ENCODE data around the gene SLC35B4.

DNA sequence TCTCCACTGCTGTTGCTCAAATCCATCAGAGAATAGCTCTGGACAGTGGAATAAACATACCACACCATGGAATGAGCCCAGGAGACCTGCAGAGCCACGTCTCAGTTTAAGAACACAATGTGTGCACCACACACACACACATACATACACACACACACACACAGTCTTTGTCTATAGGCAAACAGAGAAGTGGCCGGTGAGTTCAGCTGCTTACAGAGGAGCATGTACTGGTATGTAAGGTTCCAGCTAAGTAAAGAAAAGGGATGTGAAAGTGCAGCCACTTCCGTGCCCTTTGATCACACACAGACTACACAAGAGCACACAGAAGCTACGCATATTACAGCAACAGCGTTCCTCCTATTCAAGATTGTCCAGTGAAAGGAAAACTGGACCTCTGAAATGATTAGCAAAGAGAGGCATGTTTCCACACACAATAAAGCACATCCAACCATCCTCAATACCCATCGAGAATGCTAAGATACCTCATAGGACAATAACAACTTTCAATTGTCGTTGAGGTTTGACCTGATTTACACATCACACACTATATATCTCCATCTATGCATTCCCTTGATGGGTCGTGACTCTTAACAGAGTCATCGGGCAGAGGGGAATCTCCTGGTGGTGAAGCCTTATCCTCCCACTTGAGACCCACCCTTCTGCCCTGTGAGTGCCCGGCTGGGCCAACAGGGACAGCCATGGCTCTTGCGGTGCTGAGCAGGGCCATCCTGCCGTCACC is 23.6 kb downstream of the SLC35B4 start:
- TF ChIP-seq, protein P1, sequence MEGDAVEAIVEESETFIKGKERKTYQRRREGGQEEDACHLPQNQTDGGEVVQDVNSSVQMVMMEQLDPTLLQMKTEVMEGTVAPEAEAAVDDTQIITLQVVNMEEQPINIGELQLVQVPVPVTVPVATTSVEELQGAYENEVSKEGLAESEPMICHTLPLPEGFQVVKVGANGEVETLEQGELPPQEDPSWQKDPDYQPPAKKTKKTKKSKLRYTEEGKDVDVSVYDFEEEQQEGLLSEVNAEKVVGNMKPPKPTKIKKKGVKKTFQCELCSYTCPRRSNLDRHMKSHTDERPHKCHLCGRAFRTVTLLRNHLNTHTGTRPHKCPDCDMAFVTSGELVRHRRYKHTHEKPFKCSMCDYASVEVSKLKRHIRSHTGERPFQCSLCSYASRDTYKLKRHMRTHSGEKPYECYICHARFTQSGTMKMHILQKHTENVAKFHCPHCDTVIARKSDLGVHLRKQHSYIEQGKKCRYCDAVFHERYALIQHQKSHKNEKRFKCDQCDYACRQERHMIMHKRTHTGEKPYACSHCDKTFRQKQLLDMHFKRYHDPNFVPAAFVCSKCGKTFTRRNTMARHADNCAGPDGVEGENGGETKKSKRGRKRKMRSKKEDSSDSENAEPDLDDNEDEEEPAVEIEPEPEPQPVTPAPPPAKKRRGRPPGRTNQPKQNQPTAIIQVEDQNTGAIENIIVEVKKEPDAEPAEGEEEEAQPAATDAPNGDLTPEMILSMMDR (IDR thresholded peaks at IDR 0.05) = no peak
- TF ChIP-seq REST (IDR thresholded peaks at IDR 0.05; ENCODE audit: insufficient read depth in 1 of 2, low read depth in 2 of 2, low read length in 1 of 2) (no peak), POLR2AphosphoS5 (IDR thresholded peaks at IDR 0.05; ENCODE audit: low read depth, low read length) (no peak), TCF7L2 (IDR thresholded peaks at IDR 0.05; ENCODE audit: low read depth, low read length) (no peak), SIN3A (IDR thresholded peaks at IDR 0.05; ENCODE audit: borderline replicate concordance, insufficient read depth, low read depth, low read length) (no peak)
